Stimulated activated CD8-positive, alpha-beta memory T cell treated with anti-CD3 and anti-CD28 coated beads, Interleukin-4, amount 100 ng/mL, for 1 hour (primary cell): ENCODE data around the gene TOX3.

Source experiments
- DNase-seq, 2 donors: peaks; one replicate each; pipeline ENCODE4 v3.0.0-alpha.2; 2020; ENCODE audit warnings: low read depth in 2 of 2, low spot score in 1 of 2

Gene TOX3

GRCh38 chr16:52494145-52494544 lies 52.8 kb downstream of the TOX3 start:
- no peak for DNase-seq

- DNase-seq = no peak
These were observed 54.1 kb downstream of the TOX3 start for GRCh38 chr16:52492789-52493357.

GRCh38 chr16:52491216-52491615 lies 55.7 kb downstream of the TOX3 start:
- no peak for DNase-seq

- no peak for DNase-seq
These were observed 57.0 kb downstream of the TOX3 start for GRCh38 chr16:52489894-52490293.

- DNase-seq = no peak
These were observed 58.1 kb downstream of the TOX3 start for GRCh38 chr16:52488837-52489289.

- no peak for DNase-seq
These were observed 59.0 kb downstream of the TOX3 start for GRCh38 chr16:52487849-52488457.

- no peak for DNase-seq
These were observed 66.7 kb downstream of the TOX3 start for GRCh38 chr16:52480237-52480636.

GRCh38 chr16:52476111-52476510 lies 70.8 kb downstream of the TOX3 start:
- no peak for DNase-seq

GRCh38 chr16:52474679-52475078 lies 72.3 kb downstream of the TOX3 start:
- DNase-seq = no peak

GRCh38 chr16:52473096-52473495 lies 73.8 kb downstream of the TOX3 start:
- DNase-seq = no peak

- DNase-seq = no peak
These were observed 75.1 kb downstream of the TOX3 start for GRCh38 chr16:52471650-52472370.

- DNase-seq = no peak
These were observed 76.4 kb downstream of the TOX3 start for GRCh38 chr16:52470585-52470984.

GRCh38 chr16:52469775-52470174 lies 77.2 kb downstream of the TOX3 start:
- DNase-seq = no peak

- no peak for DNase-seq
These were observed 77.9 kb downstream of the TOX3 start for GRCh38 chr16:52469091-52469490.

- no peak for DNase-seq
These were observed 79.2 kb downstream of the TOX3 start for GRCh38 chr16:52467753-52468152.

- DNase-seq = no peak
These were observed 79.9 kb downstream of the TOX3 start for GRCh38 chr16:52466994-52467393.

- DNase-seq = no peak
These were observed 81.2 kb downstream of the TOX3 start for GRCh38 chr16:52465711-52466267.

- DNase-seq = no peak
These were observed 83.0 kb downstream of the TOX3 start for GRCh38 chr16:52463904-52464303.

GRCh38 chr16:52462816-52463215 lies 84.1 kb downstream of the TOX3 start:
- no peak for DNase-seq

- DNase-seq = no peak
These were observed 86.2 kb downstream of the TOX3 start for GRCh38 chr16:52460639-52461178.

- DNase-seq = no peak
These were observed 90.6 kb downstream of the TOX3 start for GRCh38 chr16:52456368-52456767.
